Transverse colon (tissue), 4 donors: ENCODE measurements around the gene LMOD3. TPM values are rescaled to one million over a fixed set of nuclear protein-coding genes. Genes with fewer than 3 reads are reported as not detected.

Experiments
- DNase-seq: peaks from one replicate; pipeline ENCODE4 v3.0.0-alpha.2; 2019
- H3K27ac ChIP-seq, 4 donors: fragments of 200-600 bp; sonication (generic); 2 replicates each; pipeline ENCODE4 v1.5.1; 2016 to 2018; ENCODE audit warnings: inconsistent platforms in 4 of 4
- H3K27me3 ChIP-seq: fragments of 200-600 bp; sonication (generic); 2 replicates; pipeline ENCODE4 v1.5.1; 2017; ENCODE audit warnings: inconsistent platforms
- H3K36me3 ChIP-seq, 4 donors: fragments of 200-600 bp; sonication (generic); 2 replicates each; pipeline ENCODE4 v1.5.1; 2017 to 2019; ENCODE audit warnings: inconsistent platforms in 4 of 4
- H3K4me1 ChIP-seq, 4 donors: fragments of 200-600 bp; sonication (generic); 2 replicates each; pipeline ENCODE4 v1.5.1; 2017 to 2020; ENCODE audit warnings: inconsistent platforms in 4 of 4
- H3K4me3 ChIP-seq, 4 donors: fragments of 200-600 bp; sonication (generic); 1 replicate in 1 of 4; 2 replicates in 3 of 4; pipeline versions ENCODE4 v1.5.1 to v1.6.1; 2017 to 2019; ENCODE audit warnings: inconsistent platforms in 4 of 4
- H3K9me3 ChIP-seq, 2 donors: fragments of 200-600 bp; sonication (generic); 2 replicates each; pipeline ENCODE4 v1.5.1; 2017 to 2019; ENCODE audit warnings: inconsistent platforms in 2 of 2
- EP300 ChIP-seq: sonication (generic); formaldehyde crosslinking; IDR thresholded peaks from one replicate; pipeline ENCODE4 v1.6.1; 2017; ENCODE audit warnings: antibody characterized with exemption, low read depth
- POLR2A ChIP-seq: fragments of 450-650 bp; IDR thresholded peaks from one replicate; pipeline ENCODE4 v1.6.1; 2016; ENCODE audit warnings: antibody characterized with exemption, mild to moderate bottlenecking, moderate library complexity
- POLR2AphosphoS5 ChIP-seq, 3 donors: sonication (generic); formaldehyde crosslinking; IDR thresholded peaks; one replicate each; pipeline ENCODE4 v1.6.1; 2016; ENCODE audit warnings: antibody characterized with exemption in 3 of 3
- WGBS, 2 donors: methylation state at CpG; one replicate each; pipeline ENCODE4 v1.1.5; 2018; ENCODE audit warnings: low coverage in 1 of 2; 5-methylcytosine and 5-hydroxymethylcytosine counted together
- in situ Hi-C, 4 donors: fragments of 200-750 bp; cut with MboI; loops; one replicate each; pipeline versions ENCODE4 v1.15.0 to v1.15.1; 2017; ENCODE audit warnings: low sequenced_read_pairs in 3 of 4, low pct_ligation_motif_present in 1 of 4, low pct_unique_long_range_greater_than_20kb in 1 of 4
- intact Hi-C: fragments of 100-400 bp; cut with DNase I; formaldehyde crosslinking; loops from one replicate; pipeline ENCODE4 v1.15.1; 2023; ENCODE audit warnings: low total_unique reads
- total RNA-seq, 4 donors: library from RNA; depleted of rRNA; stranded (reverse); fragments of >200 nt; gene quantifications; one replicate each; pipeline ENCODE4 v1.1.0, GENCODE V29; 2016
- TF ChIP-seq, protein P1 (sequence below), 5 experiments: fragments of 200-600 bp in 3 of 5; fragments of 450-650 bp in 2 of 5; sonication (generic) in 3 of 5; IDR thresholded peaks; 1 replicate in 2 of 5; 2 replicates in 3 of 5; pipeline ENCODE4 v1.5.1; 2016 to 2017; ENCODE audit warnings: antibody characterized with exemption in 5 of 5, inconsistent platforms in 3 of 5, mild to moderate bottlenecking in 2 of 5, moderate library complexity in 1 of 5

The LMOD3 gene
- total RNA-seq, 4 donors from 2014 or later: 0.27 TPM; not detected in 3

DNA sequence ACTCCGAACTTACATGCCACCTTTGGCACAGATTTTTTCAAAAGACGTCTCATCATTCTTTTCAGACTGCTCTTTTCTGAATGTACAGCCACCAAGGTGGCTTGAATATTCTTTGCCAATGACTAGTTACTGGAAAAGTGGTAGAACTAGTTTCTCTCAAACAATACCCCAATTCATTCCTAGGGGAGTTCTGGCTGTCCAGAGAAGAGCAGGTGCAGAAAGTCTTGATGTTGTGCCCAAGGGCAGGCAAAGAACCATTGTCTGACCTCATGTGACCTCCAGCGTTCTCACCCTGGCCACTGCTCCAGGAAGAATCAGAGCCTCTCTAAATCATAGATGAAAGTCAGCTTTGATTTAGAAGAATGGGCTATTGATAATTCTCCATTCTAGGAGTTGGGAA, 5.5 kb downstream of the LMOD3 start:
- H3K36me3 ChIP-seq: no peaks in the 10 kb centered on the region
- H3K27me3 ChIP-seq: no peaks in the 10 kb centered on the region
- no peak overlapping the region for H3K4me3 ChIP-seq
- TF ChIP-seq POLR2A (no peak), POLR2AphosphoS5 (IDR thresholded peaks at IDR 0.05) (no peak), EP300 (no peak)
- TF ChIP-seq, protein P1, sequence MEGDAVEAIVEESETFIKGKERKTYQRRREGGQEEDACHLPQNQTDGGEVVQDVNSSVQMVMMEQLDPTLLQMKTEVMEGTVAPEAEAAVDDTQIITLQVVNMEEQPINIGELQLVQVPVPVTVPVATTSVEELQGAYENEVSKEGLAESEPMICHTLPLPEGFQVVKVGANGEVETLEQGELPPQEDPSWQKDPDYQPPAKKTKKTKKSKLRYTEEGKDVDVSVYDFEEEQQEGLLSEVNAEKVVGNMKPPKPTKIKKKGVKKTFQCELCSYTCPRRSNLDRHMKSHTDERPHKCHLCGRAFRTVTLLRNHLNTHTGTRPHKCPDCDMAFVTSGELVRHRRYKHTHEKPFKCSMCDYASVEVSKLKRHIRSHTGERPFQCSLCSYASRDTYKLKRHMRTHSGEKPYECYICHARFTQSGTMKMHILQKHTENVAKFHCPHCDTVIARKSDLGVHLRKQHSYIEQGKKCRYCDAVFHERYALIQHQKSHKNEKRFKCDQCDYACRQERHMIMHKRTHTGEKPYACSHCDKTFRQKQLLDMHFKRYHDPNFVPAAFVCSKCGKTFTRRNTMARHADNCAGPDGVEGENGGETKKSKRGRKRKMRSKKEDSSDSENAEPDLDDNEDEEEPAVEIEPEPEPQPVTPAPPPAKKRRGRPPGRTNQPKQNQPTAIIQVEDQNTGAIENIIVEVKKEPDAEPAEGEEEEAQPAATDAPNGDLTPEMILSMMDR (IDR thresholded peaks at IDR 0.05): no peak
- no peaks in the 10 kb centered on the region for H3K9me3 ChIP-seq
- no peak for DNase-seq
- H3K27ac ChIP-seq: no peak overlapping the region
- H3K4me1 ChIP-seq: peaks cover 0 to 3% (median 0%) of the 10 kb centered on the region in 4 donors
- in situ Hi-C loops: no loop called here
- intact Hi-C loops: no loop called here
- 47 to 49% methylated on average over 3 of the region's 3 CpGs for WGBS, 2 donors

DNA sequence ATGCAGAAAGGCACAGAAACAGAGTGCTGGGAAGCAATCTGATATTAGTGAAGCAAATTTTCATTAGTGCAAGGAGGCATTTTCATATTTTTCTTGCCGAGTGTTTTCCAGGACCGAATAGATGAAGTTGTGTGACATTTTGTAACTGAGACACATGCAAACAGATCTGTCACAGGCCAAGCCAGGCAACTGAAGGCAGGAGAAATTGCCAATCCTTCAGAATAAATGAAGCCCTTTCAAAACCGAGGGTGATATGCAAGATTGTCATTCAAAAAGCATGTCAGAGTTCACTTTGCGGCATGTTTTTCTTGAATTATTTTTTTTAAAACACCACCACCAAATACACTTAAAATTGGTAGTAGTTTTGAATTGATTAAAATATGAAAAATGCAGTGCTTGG, 6.2 kb downstream of the LMOD3 start:
- H3K9me3 ChIP-seq: no peaks in the 10 kb centered on the region
- intact Hi-C loops (no loop called here), in situ Hi-C loops (no loop called here)
- DNase-seq: no peak
- peaks cover 0 to 3% (median 0%) of the 10 kb centered on the region in 4 donors for H3K4me1 ChIP-seq
- 56 to 68% methylated on average over 4 of the region's 4 CpGs for WGBS, 2 donors
- no peaks in the 10 kb centered on the region for H3K36me3 ChIP-seq
- no peak overlapping the region for H3K27ac ChIP-seq
- TF ChIP-seq POLR2A (no peak), EP300 (no peak), POLR2AphosphoS5 (IDR thresholded peaks at IDR 0.05) (no peak)
- TF ChIP-seq, protein P1 (IDR thresholded peaks at IDR 0.05): no peak
- H3K4me3 ChIP-seq: no peak overlapping the region
- H3K27me3 ChIP-seq: no peaks in the 10 kb centered on the region

DNA sequence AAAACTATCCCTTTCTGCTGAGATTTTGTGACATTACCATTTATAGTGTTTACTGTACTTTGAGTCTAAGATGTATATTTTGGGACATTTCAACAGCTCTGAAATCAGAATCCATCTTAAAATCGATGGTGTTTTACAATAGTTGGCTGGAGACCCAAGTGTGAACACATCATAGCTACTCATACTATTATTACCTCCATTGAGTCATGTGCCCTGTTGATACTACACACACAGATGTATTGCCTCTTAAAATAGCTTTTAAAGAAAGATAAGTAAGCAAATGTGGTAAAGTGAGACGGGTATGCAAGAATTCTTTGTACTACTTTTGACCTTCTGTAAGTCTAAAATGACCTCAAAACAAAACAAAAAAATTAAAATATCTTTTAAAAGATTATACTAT, 6.7 kb downstream of the LMOD3 start:
- no peak for DNase-seq
- H3K9me3 ChIP-seq: no peaks in the 10 kb centered on the region
- no peaks in the 10 kb centered on the region for H3K36me3 ChIP-seq
- no peaks in the 10 kb centered on the region for H3K27me3 ChIP-seq
- no peaks in the 10 kb centered on the region for H3K4me1 ChIP-seq
- no peak overlapping the region for H3K27ac ChIP-seq
- in situ Hi-C loops: no loop called here
- H3K4me3 ChIP-seq: no peak overlapping the region
- WGBS, 2 donors: 26 to 40% methylated on average over 2 of the region's 2 CpGs
- intact Hi-C loops: no loop called here
- TF ChIP-seq, protein P1 (IDR thresholded peaks at IDR 0.05): no peak
- TF ChIP-seq EP300: no peak
- no peak for TF ChIP-seq POLR2A
- no peak for TF ChIP-seq POLR2AphosphoS5 (IDR thresholded peaks at IDR 0.05)

DNA sequence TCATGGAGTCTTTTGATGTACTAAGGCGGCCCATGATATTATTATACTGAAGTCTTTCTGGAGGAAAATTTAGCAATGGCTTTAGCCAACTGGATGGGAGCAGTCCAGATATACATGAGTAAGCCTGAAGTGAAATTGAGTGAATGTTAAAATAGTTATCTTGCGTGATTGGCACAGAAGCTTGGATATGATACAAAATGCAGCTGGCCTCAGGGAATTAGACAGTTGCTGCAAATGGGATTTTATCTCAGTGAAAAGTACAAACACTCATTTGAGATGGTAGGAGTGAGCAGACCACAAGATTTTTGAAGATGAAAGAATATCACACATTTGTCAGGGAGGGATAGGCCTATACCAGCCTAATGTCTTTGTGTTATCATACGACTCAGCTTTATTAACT, 8.9 kb downstream of the LMOD3 start:
- WGBS, 2 donors: 84 to 85% methylated on average over 3 of the region's 3 CpGs
- no peak for TF ChIP-seq POLR2A
- no peak for TF ChIP-seq POLR2AphosphoS5 (IDR thresholded peaks at IDR 0.05)
- no peak for TF ChIP-seq EP300
- TF ChIP-seq, protein P1 (IDR thresholded peaks at IDR 0.05): no peak
- no peak for DNase-seq
- Histone ChIP-seq H3K27ac (no peak overlapping the region), H3K9me3 (no peaks in the 10 kb centered on the region), H3K36me3 (no peaks in the 10 kb centered on the region), H3K27me3 (no peaks in the 10 kb centered on the region), H3K4me1 (no peaks in the 10 kb centered on the region), H3K4me3 (no peak overlapping the region)
- in situ Hi-C loops (no loop called here), intact Hi-C loops (no loop called here)
